Measurements from ENCODE around the gene OPN1MW2. TPM values are rescaled to one million over a fixed set of nuclear protein-coding genes. Genes with fewer than 3 reads are reported as not detected.
"Not testable (repeated sequence)": the region's sequence is repeated elsewhere in the genome, so short reads cannot be mapped to it uniquely, and the experiment has no call there.

Gene OPN1MW2
- total and polyA plus RNA-seq, 7 donors, result not detected

DNA sequence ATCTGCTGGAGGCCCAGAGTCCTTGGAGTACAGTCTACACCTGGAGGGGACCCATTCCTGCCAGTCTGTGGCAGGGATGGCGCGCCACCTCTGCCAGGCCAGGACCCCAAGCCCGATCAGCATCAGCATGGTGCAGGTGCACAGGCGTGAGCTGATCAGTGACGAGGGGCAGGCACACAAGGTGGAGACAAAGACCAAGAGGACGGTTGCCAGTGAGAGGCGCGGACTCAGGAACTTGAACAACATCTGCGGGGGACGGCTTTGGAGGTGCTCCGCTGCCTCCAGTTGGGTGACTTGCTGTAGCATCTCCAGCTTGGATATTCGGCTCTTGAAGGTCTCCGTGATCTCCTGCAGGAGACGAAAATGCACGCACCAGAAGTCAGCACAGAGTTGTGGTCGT is 14.1 kb downstream of the OPN1MW2 start:
- intact Hi-C loops (cut with DNase I), result not testable (repeated sequence)
- WGBS, 2 donors, result no CpG with 5 or more reads among the region's 16 CpGs

DNA sequence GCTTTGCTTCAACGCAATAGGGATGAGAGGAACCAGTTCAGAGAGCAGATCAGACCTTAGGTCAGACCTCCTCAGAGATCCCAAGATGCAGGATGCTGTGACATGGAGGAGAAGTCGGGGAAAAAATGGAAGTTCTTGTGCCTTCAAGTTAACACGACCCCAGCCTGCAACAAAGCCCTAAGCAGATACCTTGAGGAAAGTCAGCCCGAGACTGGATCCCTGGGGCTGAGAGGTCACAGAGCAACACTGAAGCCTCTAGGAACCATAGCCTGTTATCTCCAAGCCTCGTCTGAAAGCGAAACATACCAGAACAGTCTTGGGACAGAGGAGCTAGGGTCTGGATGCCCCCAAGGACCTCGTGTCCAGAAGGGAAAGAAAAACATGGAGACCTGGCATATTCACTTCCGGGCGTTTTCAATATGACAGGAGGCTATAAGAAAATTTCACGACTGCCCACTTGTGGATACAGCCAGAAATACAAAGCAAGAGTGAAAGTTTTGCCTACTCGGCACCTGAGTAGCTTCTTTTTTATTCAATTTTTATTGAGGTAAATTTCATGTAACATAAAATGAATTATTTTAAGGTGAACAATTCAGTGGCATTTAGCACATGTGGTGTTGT is 19.5 kb downstream of the OPN1MW2 start:
- H3K27me3 ChIP-seq; H3K9me3 ChIP-seq; H3K4me3 ChIP-seq; DNase-seq; H3K4me1 ChIP-seq; H3K36me3 ChIP-seq; intact Hi-C loops (cut with DNase I); H3K27ac ChIP-seq: not testable (repeated sequence)
- WGBS, 2 donors, result 85% methylated on average over 9 of the region's 11 CpGs; no CpG with 5 or more reads in 1 of the 2 donors

More for the DNA sequence above, 14.1 kb downstream of the OPN1MW2 start:
- H3K36me3 ChIP-seq, H3K27ac ChIP-seq, DNase-seq, H3K9me3 ChIP-seq, H3K4me1 ChIP-seq, H3K27me3 ChIP-seq, H3K4me3 ChIP-seq: not testable (repeated sequence)

DNA sequence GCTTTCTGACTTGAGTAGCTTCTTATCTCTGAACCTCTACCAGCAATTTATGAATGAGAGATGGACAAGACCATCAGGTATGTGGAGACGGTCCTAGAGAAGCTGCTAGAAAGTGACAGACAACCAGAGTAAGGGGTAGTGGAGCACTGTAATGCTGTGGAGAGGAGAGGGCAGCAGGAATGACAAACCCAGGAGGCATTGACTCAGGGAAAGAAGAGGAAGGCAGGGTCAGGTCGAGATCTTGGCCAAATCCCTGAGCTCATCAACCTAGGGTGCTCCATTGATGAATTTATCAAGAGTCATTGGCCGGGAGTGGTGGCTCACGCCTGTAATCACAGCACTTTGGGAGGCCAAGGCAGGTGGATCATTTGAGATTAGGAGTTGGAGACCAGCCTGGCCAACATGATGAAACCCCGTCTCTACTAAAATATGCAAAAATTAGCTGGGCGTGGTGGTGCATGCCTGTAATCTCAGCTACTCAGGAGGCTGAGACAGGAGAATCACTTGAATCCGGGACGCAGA is 20.5 kb downstream of the OPN1MW2 start:
- H3K4me3 ChIP-seq; H3K4me1 ChIP-seq; H3K36me3 ChIP-seq; intact Hi-C loops (cut with DNase I); H3K9me3 ChIP-seq; H3K27ac ChIP-seq; H3K27me3 ChIP-seq: not testable (repeated sequence)
- peak; percentile 29 for DNase-seq
- WGBS, 2 donors, result 90% methylated on average over 6 of the region's 8 CpGs; no CpG with 5 or more reads in 1 of the 2 donors

DNA sequence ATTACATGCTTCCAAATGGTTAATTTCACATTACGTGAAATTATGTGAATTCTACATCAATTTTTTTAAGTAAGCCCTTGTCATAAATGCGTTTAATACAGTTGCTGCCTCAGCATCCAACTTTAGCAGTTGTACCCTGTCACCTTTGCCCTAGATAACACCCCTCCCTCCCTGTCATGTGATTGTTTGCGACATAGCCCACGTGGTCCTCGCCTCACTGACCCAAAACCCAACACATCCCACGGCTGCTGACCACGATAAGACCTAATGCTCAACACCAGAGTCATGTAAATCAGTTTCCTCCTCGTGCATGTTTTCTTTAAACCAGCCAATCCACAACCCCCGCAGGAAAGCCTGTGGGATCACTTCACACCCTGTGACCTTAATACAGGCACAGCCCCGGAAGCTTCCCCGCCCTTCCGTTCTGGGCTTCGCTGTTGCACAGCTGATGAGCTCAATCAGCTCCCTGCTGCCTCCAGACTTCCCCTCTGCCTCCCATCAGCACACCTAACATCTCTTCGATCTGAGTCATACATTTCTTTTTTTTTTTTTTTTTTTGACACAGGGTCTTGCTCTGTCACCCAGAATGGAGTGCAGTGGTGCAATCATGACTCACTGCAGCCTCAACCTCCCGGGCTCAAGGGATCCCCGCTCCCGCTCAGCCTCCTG is 28.0 kb downstream of the OPN1MW2 start:
- H3K27me3 ChIP-seq; H3K9me3 ChIP-seq; H3K27ac ChIP-seq; H3K4me1 ChIP-seq; H3K36me3 ChIP-seq; intact Hi-C loops (cut with DNase I); DNase-seq; H3K4me3 ChIP-seq: not testable (repeated sequence)
- WGBS, 2 donors, result no CpG with 5 or more reads among the region's 17 CpGs

DNA sequence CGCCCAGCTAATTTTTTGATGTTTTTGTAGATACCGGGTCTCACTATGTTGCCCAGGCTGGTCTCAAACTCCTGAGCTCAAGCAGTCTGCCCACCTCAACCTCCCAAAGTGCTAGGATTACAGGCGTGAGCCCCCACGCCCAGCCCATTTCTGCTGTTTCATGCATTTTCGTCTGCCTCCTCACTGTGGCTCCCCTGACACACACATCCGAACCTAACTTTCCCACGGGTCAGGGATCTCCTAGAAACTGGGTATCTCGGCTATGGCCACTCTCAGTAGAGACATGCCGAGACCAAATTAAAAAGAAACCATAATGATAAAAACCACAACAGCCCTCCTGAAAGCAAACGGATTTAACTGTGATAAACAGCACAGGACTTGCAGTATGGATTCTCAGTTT is 28.5 kb downstream of the OPN1MW2 start:
- WGBS, 2 donors, result no CpG with 5 or more reads among the region's 10 CpGs
- H3K9me3 ChIP-seq; H3K27ac ChIP-seq; H3K27me3 ChIP-seq; H3K36me3 ChIP-seq; intact Hi-C loops (cut with DNase I); H3K4me3 ChIP-seq; H3K4me1 ChIP-seq; DNase-seq: not testable (repeated sequence)

DNA sequence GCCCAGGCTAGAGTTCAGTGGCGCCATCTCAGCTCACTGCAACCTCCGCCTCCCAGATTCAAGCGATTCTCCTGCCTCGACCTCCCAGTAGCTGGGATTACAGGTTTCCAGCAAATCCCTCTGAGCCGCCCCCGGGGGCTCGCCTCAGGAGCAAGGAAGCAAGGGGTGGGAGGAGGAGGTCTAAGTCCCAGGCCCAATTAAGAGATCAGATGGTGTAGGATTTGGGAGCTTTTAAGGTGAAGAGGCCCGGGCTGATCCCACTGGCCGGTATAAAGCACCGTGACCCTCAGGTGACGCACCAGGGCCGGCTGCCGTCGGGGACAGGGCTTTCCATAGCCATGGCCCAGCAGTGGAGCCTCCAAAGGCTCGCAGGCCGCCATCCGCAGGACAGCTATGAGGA is 37.7 kb downstream of the OPN1MW2 start, which contains the start of gene OPN1MW3:
TSS of gene OPN1MW3 (plus strand) at position 301 of the 400 bp plus-strand sequence. CDS start at position 339, 38 bp downstream.
- not testable (repeated sequence) for H3K27me3 ChIP-seq, DNase-seq

DNA sequence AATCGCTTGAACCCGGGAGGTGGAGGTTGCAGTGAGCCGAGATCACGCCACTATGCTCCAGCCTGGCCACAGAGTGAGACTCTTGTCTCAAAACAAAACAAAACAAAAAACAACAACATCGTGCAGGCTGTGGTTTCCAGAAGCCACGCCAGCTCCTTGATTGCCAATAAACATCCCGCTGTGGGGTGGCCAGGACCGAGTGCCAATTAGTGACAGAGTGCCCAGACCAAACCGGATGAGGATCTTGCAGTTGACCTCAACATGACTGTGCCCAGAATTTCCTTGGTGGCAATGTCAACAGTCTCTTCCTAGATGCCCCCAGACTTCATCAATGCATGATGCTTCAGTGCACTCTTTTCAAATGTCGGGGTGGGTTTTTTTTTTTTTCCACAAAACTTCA is 39.2 kb downstream of the OPN1MW2 start:
- H3K27ac ChIP-seq; H3K9me3 ChIP-seq; H3K36me3 ChIP-seq; H3K4me3 ChIP-seq; H3K4me1 ChIP-seq; DNase-seq; intact Hi-C loops (cut with DNase I); H3K27me3 ChIP-seq: not testable (repeated sequence)
- WGBS, 2 donors, result no CpG with 5 or more reads among the region's 10 CpGs

More for the DNA sequence above, 37.7 kb downstream of the OPN1MW2 start, which contains the start of gene OPN1MW3:
- intact Hi-C loops (cut with DNase I); H3K27ac ChIP-seq; H3K36me3 ChIP-seq; H3K9me3 ChIP-seq; H3K4me3 ChIP-seq; H3K4me1 ChIP-seq: not testable (repeated sequence)
- no CpG with 5 or more reads among the region's 17 CpGs for WGBS, 2 donors

DNA sequence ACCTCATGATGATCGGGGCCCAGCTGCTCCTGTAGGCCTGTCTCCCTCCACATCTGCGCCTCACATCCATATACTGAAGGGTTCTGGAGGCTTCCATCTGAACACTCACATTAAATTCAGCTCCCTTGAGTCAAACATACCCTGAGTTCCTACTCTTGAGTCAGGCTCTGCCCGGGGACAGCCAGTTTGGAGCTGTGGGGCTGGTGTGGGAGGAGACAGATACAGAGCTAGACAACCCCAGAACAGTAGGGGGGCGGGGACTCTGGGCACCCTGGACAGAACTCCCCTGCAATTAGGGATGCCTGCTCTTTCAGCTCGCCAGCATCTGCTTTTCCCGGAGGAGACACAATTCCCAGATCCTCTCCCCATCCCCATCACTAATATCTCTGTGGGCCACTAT is 43.5 kb downstream of the OPN1MW2 start:
- H3K4me3 ChIP-seq; H3K9me3 ChIP-seq; H3K27me3 ChIP-seq; H3K4me1 ChIP-seq; H3K27ac ChIP-seq; intact Hi-C loops (cut with DNase I); H3K36me3 ChIP-seq; DNase-seq: not testable (repeated sequence)
- WGBS, 2 donors, result no CpG with 5 or more reads among the region's 6 CpGs

DNA sequence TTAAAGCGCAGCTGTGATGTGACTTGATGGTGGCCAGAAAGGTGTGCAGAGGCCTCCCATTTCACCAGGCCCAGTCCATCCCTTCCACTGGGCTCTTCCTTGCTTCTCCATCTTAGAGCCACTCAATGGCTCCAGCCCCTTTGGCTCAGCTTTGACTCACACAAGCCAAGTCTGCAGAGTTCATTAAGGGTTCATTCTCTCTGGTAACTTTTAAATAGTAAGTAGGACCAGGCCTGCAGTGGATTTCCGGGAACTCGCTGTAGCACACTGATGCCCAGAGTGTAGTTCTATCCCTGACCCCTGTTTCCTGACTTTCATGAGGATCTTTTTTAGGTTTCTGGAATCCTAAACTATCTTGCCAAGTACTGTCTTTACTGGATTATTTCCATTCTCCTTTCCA is 49.7 kb downstream of the OPN1MW2 start:
- H3K9me3 ChIP-seq; H3K27ac ChIP-seq; H3K36me3 ChIP-seq; H3K4me1 ChIP-seq; DNase-seq; H3K4me3 ChIP-seq; intact Hi-C loops (cut with DNase I); H3K27me3 ChIP-seq: not testable (repeated sequence)
- WGBS, 2 donors, result no CpG with 5 or more reads among the region's 3 CpGs

Other genes with a start within 250 kb of the OPN1MW2 start
- gene HCFC1, start 247.9 kb upstream of the OPN1MW2 start, total RNA-seq, result 10 to 100 TPM; 23.5 to 57.3 (median 30.2) TPM
- 10 to 100 TPM in 1 of 3 donors, 1 to 10 TPM in 2; 7.4 to 34.4 (median 8.4) TPM for gene HCFC1, start 247.9 kb upstream of the OPN1MW2 start, polyA plus RNA-seq
- 1 to 10 TPM; 3.5 to 8.6 (median 4.4) TPM for gene TMEM187, start 247.0 kb upstream of the OPN1MW2 start, total RNA-seq
- gene TMEM187, start 247.0 kb upstream of the OPN1MW2 start, polyA plus RNA-seq, result 1 to 10 TPM; 3.6 to 9.3 (median 3.7) TPM
- 10 to 100 TPM; 26.8 to 41.7 (median 37.3) TPM for gene IRAK1, start 199.9 kb upstream of the OPN1MW2 start, total RNA-seq
- 100 to 1,000 TPM in 1 of 3 donors, 10 to 100 TPM in 2; 67.7 to 103 (median 70.3) TPM for gene IRAK1, start 199.9 kb upstream of the OPN1MW2 start, polyA plus RNA-seq
- 10 to 100 TPM; 43.9 to 57.9 (median 49.6) TPM for gene MECP2, start 122.0 kb upstream of the OPN1MW2 start, total RNA-seq
- 10 to 100 TPM; 14.4 to 22.5 (median 18.7) TPM for gene MECP2, start 122.0 kb upstream of the OPN1MW2 start, polyA plus RNA-seq
- gene OPN1LW, start 75.5 kb upstream of the OPN1MW2 start, total RNA-seq, result not detected
- not detected for gene OPN1LW, start 75.5 kb upstream of the OPN1MW2 start, polyA plus RNA-seq
- not detected for gene OPN1MW, start 37.2 kb upstream of the OPN1MW2 start, total RNA-seq
- gene OPN1MW, start 37.2 kb upstream of the OPN1MW2 start, polyA plus RNA-seq, result not detected
- under 1 TPM in 1 of 4 donors, not detected in 3; 0.54 TPM for gene OPN1MW3, start 37.8 kb downstream of the OPN1MW2 start, total RNA-seq
- not detected for gene OPN1MW3, start 37.8 kb downstream of the OPN1MW2 start, polyA plus RNA-seq
- not detected for gene TEX28, start 75.4 kb downstream of the OPN1MW2 start, total RNA-seq
- not detected for gene TEX28, start 75.4 kb downstream of the OPN1MW2 start, polyA plus RNA-seq
- gene TKTL1, start 76.0 kb downstream of the OPN1MW2 start, total RNA-seq, result under 1 TPM in 1 of 4 donors, not detected in 3; under 0.01 TPM
- gene TKTL1, start 76.0 kb downstream of the OPN1MW2 start, polyA plus RNA-seq, result under 1 TPM in 1 of 3 donors, not detected in 2; 0.31 TPM
- 1,000 to 10,000 TPM; 2,494 to 9,435 (median 5,341) TPM for gene FLNA, start 154.9 kb downstream of the OPN1MW2 start, total RNA-seq
- gene FLNA, start 154.9 kb downstream of the OPN1MW2 start, polyA plus RNA-seq, result 100 to 1,000 TPM in 1 of 3 donors, 10 to 100 TPM in 2; 27.0 to 442 (median 42.0) TPM
- 10 to 100 TPM; 44.3 to 66.8 (median 48.6) TPM for gene EMD, start 159.5 kb downstream of the OPN1MW2 start, total RNA-seq
- 10 to 100 TPM; 40.7 to 87.9 (median 42.6) TPM for gene EMD, start 159.5 kb downstream of the OPN1MW2 start, polyA plus RNA-seq
- 1,000 to 10,000 TPM; 3,138 to 8,651 (median 6,770) TPM for gene RPL10, start 178.6 kb downstream of the OPN1MW2 start, total RNA-seq
- gene RPL10, start 178.6 kb downstream of the OPN1MW2 start, polyA plus RNA-seq, result 1,000 to 10,000 TPM; 4,760 to 8,094 (median 5,003) TPM
- gene DNASE1L1, start 189.5 kb downstream of the OPN1MW2 start, total RNA-seq, result 10 to 100 TPM; 10.9 to 21.8 (median 16.6) TPM
- 10 to 100 TPM; 15.5 to 25.7 (median 17.4) TPM for gene DNASE1L1, start 189.5 kb downstream of the OPN1MW2 start, polyA plus RNA-seq
- 10 to 100 TPM; 35.7 to 58.2 (median 36.6) TPM for gene TAFAZZIN, start 191.8 kb downstream of the OPN1MW2 start, total RNA-seq
- gene TAFAZZIN, start 191.8 kb downstream of the OPN1MW2 start, polyA plus RNA-seq, result 10 to 100 TPM in 1 of 3 donors, 1 to 10 TPM in 2; 8.4 to 48.0 (median 9.2) TPM
- 10 to 100 TPM; 16.5 to 54.6 (median 27.0) TPM for gene ATP6AP1, start 208.9 kb downstream of the OPN1MW2 start, total RNA-seq
- gene ATP6AP1, start 208.9 kb downstream of the OPN1MW2 start, polyA plus RNA-seq, result 10 to 100 TPM; 18.6 to 87.7 (median 39.1) TPM
- 100 to 1,000 TPM in 1 of 4 donors, 10 to 100 TPM in 3; 71.7 to 101 (median 86.1) TPM for gene GDI1, start 217.4 kb downstream of the OPN1MW2 start, total RNA-seq
- 10 to 100 TPM; 50.9 to 75.4 (median 51.1) TPM for gene GDI1, start 217.4 kb downstream of the OPN1MW2 start, polyA plus RNA-seq
- gene FAM50A, start 224.4 kb downstream of the OPN1MW2 start, total RNA-seq, result 10 to 100 TPM; 40.5 to 78.1 (median 48.7) TPM
- 10 to 100 TPM; 61.9 to 85.1 (median 85.1) TPM for gene FAM50A, start 224.4 kb downstream of the OPN1MW2 start, polyA plus RNA-seq
- gene PLXNA3, start 238.5 kb downstream of the OPN1MW2 start, total RNA-seq, result 10 to 100 TPM in 1 of 4 donors, 1 to 10 TPM in 3; 3.1 to 12.7 (median 5.9) TPM
- 10 to 100 TPM in 1 of 3 donors, 1 to 10 TPM in 2; 4.2 to 22.9 (median 8.6) TPM for gene PLXNA3, start 238.5 kb downstream of the OPN1MW2 start, polyA plus RNA-seq

Measured in sigmoid colon (tissue), 7 donors.